ENCODE data around the gene SATB2.

GRCh38 chr2:199461711-199462346 lies 4.1 kb upstream of the SATB2 start:
- TF ChIP-seq CTCF (IDR thresholded peaks at IDR 0.05) (no peak), POLR2AphosphoS5 (IDR thresholded peaks at IDR 0.05) (no peak), POLR2A (IDR thresholded peaks at IDR 0.05; ENCODE audit: low read depth) (no peak)

All from esophagus muscularis mucosa (tissue), 3 donors.